SK-MEL-5 (cell line): Measurements from ENCODE around the gene AMPD1. TPM values are rescaled to one million over a fixed set of nuclear protein-coding genes. Genes with fewer than 3 reads are reported as not detected.

Experiments
- DNase-seq: peaks from one replicate; pipeline ENCODE4 v3.0.0-alpha.2; 2016; ENCODE audit warnings: low read depth, low spot score
- in situ Hi-C: cut with HindIII; loops from 2 replicates; pipeline ENCODE4 v1.10.0; 2016; ENCODE audit warnings: low sequenced_read_pairs, high pct_unique_total_duplicates, low pct_unique_long_range_greater_than_20kb
- small RNA-seq, 2 experiments: library from RNA; depleted of rRNA; stranded (forward); fragments of <200 nt; gene quantifications; one replicate each; pipeline ENCODE3, GENCODE V24; 2014
- total RNA-seq: library from RNA; depleted of rRNA; stranded (reverse); fragments of >200 nt; shearing (Covaris generic); gene quantifications from 2 replicates; pipeline ENCODE4 v1.2.3, GENCODE V29; 2014; rRNA removed

AMPD1 gene
- total RNA-seq, 1 experiment from 2014 or later = not detected

DNA sequence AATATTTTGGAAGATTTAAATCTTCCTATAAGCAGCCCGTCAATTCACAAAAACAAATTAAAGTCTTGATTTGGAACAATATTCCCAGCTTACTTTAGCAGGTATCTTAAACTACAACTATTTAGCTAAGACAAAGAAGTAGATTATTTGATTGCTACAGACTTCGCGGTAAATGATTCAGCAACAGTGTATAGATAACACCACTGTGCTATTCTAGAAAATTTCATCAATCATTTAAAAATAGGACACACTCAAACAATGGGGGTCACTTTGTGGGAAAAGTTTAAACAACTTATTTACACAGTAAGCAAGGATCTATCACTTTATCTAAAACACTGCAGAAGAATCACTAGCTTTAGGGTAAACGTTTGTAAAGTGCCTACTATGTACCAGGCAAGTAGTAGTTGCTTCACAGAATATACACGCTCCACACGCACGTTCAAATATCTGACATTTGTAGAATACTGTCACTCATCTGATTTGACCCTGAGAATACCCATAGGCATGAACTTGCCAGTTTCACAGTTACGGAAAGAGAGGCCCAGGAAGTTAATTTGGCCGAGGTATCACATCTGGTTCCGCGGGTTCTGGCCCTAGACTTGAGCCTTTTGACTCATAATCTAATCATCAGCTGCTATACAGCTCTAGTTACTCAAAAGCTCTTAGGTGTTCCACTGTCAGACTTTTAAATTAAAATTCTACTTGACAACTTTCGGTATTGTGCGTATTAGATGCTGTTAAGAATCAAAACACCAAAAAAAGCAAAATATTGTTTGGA is 26.4 kb downstream of the AMPD1 start:
- in situ Hi-C loops = no loop called here

DNA sequence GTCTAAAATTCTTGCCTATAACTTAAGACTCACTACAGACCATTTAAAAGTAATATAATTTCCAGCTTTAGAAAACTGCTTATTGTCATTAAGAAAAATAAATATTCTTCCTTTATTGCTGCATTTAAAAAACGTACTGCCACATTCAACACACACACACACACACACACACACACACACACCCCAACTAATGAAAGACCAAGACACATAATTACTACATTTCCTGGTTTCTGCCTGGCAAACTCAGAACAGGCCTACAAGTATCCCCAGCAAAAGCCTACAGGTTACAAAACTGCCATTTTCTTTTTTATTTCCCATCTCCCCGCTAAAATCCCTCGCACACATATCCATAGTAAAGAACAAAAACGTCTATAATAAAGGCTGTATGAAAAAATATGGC is 27.0 kb downstream of the AMPD1 start:
- in situ Hi-C loops = no loop called here
- no peak for DNase-seq

More for the DNA sequence above, 26.4 kb downstream of the AMPD1 start:
- no peak for DNase-seq

DNA sequence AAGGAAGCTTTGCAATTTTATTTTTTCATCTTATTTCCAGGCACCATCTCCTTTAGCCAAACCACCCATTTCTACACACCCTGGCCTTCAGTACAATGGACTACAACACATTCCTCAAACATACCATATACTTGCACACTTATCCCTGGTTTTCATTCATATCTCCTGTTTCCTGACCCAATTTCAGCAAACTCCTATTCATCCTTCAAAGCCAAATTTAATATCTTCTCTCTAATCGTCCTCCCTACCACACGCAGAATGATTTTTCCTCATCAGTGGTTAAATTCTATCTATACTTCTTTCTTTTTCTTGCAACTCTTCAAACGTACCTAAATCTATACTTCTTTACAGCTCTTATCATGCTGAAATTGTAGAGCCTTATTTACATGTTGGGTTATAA is 28.4 kb downstream of the AMPD1 start:
- in situ Hi-C loops = no loop called here

DNA sequence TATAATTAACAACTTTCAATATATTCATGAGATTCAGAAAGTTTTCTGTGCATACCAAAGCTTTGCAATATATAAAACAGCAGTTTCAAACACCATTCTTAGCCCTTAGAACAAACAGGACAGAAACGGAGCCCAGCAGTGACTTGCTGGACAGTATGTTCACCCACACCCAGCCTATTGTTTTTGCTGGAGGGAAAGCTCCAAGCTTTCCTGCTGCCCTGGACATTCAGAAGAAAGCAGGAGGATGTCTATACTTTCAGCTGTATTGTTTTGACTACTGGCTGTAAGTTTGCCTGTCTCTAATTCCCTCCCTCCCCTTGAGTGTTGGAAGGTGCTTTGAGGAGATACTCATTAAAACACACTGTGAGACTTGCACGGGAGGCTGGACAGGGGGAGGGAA is 35.1 kb downstream of the AMPD1 start:
- in situ Hi-C loops = no loop called here
- no peak for DNase-seq

More for the DNA sequence above, 28.4 kb downstream of the AMPD1 start:
- no peak for DNase-seq

DNA sequence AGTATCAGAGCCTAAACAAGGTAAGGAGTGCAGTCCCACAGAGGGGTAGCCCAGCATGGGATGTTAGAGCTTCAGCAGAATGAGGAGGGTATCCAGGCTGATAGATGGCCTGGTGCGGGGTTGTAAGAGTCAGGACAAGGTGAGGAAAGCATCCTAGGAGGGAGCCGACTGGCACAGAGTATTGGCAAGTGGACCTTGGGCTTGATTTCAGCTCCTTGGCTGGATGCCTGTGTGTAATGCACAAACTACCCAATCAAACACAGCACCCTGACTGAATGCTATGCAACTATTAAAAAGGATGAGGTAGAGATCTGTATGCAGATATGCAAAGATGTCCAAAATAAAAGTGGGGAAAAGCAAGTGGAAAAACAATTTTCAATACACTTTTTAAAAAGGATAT is 43.5 kb downstream of the AMPD1 start:
- in situ Hi-C loops = no loop called here

DNA sequence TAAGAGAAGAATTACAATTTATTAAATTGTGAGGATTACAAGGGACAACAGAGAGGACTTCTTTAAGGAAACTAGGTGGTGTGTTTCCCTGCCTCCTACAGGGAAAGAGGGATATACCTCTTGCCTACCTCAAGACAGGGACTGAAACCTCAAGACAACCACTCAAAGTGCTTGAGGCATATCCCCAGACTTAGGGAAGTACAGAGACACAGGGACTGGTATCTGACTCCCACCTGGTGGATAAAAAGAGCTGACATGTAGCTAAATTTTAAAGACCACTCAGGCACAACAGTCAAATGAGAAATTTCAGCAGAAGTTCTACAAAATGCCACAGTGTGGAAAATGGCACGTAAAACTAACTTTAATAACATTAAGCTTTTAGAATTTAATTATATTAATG is 46.8 kb downstream of the AMPD1 start:
- in situ Hi-C loops = no loop called here
- no peak for DNase-seq

More for the DNA sequence above, 43.5 kb downstream of the AMPD1 start:
- no peak for DNase-seq

DNA sequence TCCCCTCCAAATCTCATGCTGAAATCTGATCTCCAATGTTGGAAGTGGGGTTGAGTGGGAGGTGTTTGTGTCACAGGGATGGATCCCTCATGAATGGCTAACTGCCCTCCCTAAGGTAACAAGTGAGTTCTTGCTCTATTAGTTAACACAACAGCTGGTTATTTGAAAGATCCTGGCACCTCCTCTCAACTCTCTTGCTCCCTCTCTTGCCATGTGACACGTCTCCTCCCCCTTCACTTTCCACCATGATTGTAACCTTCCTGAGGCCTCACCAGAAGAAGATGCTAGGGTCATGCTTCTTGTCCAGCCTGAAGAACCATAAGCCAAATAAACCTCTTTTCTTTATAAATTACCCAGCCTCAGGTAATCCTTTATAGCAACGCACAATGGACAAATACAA is 54.0 kb downstream of the AMPD1 start:
- no peak for DNase-seq
- in situ Hi-C loops = no loop called here

DNA sequence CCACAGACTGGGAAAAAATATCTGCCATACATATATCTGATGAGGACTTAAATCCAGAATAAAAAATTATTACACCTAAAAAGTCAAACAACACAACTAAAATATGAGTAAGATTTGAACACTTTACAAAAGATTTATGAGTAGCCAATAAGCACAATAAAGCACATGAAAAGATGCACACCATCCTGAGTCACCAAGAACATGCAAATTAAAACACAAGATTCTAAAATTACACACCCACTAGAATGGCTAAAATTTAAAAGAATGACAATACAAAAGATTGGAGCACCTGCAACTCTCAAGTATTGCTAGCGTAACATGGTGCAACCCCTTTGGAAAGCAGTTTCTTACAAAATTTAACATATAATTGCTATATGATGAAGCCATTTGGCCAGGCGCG is 56.4 kb downstream of the AMPD1 start:
- in situ Hi-C loops = no loop called here
- no peak for DNase-seq

DNA sequence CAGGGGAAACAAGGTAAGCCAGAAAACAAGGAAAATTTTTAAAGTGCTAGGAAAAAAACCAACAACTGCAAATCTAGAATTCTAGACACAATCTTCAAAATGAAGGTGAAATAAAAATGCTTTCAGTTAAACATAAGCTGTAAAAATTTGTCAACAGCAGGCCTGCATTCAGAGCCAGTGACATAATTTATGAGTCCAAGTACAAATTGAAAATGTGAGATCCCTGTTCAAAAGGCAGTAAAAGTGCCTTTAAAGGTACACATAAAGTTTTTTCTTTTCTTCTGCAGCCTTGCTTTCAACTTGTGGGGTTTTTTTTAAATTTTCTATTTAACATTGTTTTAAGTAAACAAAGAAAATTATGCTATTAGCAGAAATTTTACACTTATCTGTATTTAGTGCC is 62.9 kb downstream of the AMPD1 start:
- in situ Hi-C loops = no loop called here

DNA sequence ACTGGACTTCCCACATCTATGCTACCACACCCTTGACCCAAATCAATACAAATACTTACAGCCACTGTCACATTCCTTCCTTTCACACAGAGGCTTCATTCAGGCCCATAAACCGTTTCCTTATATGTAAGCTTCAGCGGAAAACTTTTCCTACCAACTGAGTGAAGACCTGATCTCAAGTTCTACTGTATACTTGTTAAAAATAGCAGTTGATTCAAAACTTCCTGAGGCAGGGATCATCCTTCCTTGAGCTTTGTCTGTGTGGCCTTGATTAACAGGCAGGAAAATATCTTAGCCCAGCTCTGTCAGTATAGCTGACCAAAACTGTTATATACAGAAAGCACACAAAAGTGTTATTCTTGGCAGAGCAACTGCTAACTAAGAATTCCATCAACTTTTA is 68.2 kb downstream of the AMPD1 start:
- in situ Hi-C loops = no loop called here
- DNase-seq = no peak

More for the DNA sequence above, 62.9 kb downstream of the AMPD1 start:
- DNase-seq = no peak

DNA sequence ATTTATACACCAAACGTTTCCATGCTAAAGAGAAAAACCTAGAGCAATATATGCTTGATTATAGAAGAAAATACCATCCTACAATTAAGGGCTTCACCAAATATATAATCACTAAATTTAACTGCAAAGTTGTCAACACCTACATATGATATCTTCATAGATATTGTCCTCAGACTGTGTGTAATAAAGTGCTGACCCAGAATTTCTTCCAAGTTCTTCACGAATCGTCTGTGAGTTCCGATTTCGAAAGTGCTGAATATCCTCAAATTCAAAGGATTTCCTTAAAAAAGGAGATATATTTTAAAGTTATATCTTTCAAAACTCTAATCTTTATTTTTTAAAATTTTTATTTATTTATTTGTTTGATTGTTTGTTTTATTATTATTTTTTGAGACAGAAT is 72.0 kb downstream of the AMPD1 start:
- no peak for DNase-seq
- in situ Hi-C loops = no loop called here

Small RNA genes lying within 50 kb of the gene (small RNA-seq; reads per million reads assigned to genes)
- 0 reads per million in 2 experiments for gene RN7SL432P
- gene RNY1P13 = 0 to 0.10 reads per million in 2 experiments

Other genes with a start within 250 kb of the AMPD1 start
- 34.7 and 38.8 TPM in 2 replicates for gene TRIM33, start 184.3 kb downstream of the AMPD1 start, total RNA-seq
- 43.1 and 49.3 TPM in 2 replicates for gene BCAS2, start 113.9 kb downstream of the AMPD1 start, total RNA-seq
- gene DENND2C, start 25.5 kb downstream of the AMPD1 start, total RNA-seq = 0.74 and 1.1 TPM in 2 replicates
- gene NRAS, start 21.2 kb upstream of the AMPD1 start, total RNA-seq = 69.2 and 70.4 TPM in 2 replicates
- gene CSDE1, start 62.4 kb upstream of the AMPD1 start, total RNA-seq = 267 and 294 TPM in 2 replicates
- 48.1 and 54.0 TPM in 2 replicates for gene SIKE1, start 85.1 kb upstream of the AMPD1 start, total RNA-seq
- gene SYCP1, start 159.3 kb upstream of the AMPD1 start, total RNA-seq = not detected in 2 replicates